Activated B cell treated with CpG ODN at 0.5 μM for 24 hours (primary cell): Measurements from ENCODE around the gene PXK. TPM values are rescaled to one million over a fixed set of nuclear protein-coding genes. Genes with fewer than 3 reads are reported as not detected.

Experiments used
- ATAC-seq: fragments of 200-7000 bp; cut with Tn5 transposase; one replicate; pipeline ENCODE4 v1.10.0; 2021; ENCODE audit warnings: low read depth, mild to moderate bottlenecking, moderate library complexity
- CTCF ChIA-PET: fragments of 350-600 bp; sonication (Branson Sonifier 250); formaldehyde crosslinking; loops from one replicate; lab custom pipeline; 2021; ENCODE audit warnings: antibody characterized with exemption; lab: Charles Lee
- POLR2A ChIA-PET: fragments of 350-600 bp; sonication (Branson Sonifier 250); formaldehyde crosslinking; loops from one replicate; lab custom pipeline; 2021; ENCODE audit warnings: antibody characterized with exemption; lab: Charles Lee
- DNase-seq: peaks from one replicate; pipeline ENCODE4 v3.0.0; 2022
- H3K27ac Mint-ChIP-seq: one replicate; pipeline ENCODE4 v1.8.0; 2020; ENCODE audit warnings: mixed read lengths
- H3K27me3 Mint-ChIP-seq: one replicate; pipeline ENCODE4 v1.8.0; 2021; ENCODE audit warnings: mixed read lengths
- H3K36me3 Mint-ChIP-seq: one replicate; pipeline ENCODE4 v1.8.0; 2021; ENCODE audit warnings: low read depth, mixed read lengths
- H3K4me1 Mint-ChIP-seq: one replicate; pipeline ENCODE4 v1.8.0; 2021; ENCODE audit warnings: mixed read lengths
- H3K4me3 Mint-ChIP-seq: one replicate; pipeline ENCODE4 v1.8.0; 2020; ENCODE audit warnings: mild to moderate bottlenecking, mixed read lengths
- H3K9me3 Mint-ChIP-seq: one replicate; pipeline ENCODE4 v1.8.0; 2020; ENCODE audit warnings: mixed read lengths
- intact Hi-C: fragments of 100-400 bp; cut with micrococcal nuclease; formaldehyde crosslinking; loops from one replicate; pipeline ENCODE4 v1.15.1; 2024
- total RNA-seq: library from RNA; stranded (reverse); gene quantifications from 2 replicates; pipeline ENCODE4 v1.2.3, GENCODE V29; 2022
- TF ChIP-seq, protein P1 (sequence below): fragments of 200-600 bp; IDR thresholded peaks from one replicate; pipeline ENCODE4 v1.8.0; 2022; ENCODE audit warnings: antibody characterized with exemption, mild to moderate bottlenecking

Gene PXK
- total RNA-seq, 1 donor from 2014 or later: 81.3 TPM

DNA sequence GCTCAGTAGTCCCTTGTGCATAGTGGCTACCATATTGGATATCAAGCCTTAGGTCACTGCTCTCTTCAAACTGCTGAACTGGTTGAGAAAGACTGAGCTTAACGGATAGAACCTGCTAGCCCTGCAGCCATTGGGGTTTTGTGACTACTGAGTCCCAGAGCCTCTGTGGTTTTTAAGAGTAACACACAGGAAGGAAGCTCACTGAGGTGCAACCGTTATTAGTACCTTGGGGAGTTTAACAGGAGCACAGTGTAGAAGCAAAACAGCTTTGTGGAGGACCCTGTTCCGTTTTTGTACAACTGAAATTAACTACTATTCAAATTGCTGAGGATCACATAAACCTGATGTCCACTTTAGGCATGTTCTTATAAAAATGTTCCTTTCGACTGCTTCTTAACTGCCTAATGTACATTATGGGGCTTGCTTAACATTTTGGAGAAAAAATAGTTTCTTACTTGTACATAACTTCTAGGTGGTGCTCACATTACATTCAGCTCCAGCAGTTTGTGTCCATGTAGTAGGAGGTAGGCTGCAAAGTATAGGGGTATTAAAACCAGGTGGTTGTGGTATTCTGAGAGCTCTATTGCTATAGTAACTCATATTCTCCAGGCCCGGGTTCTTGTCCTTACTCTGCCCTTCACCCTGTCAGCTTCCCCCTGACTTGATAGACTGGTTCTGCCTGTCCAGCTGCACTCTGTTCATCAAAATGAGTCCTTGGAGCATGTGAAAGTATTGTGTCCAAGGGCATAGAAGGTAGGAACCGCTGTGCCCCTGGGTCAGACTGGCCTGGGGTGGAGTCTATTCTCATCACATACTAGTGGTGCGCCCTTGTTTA, 17.3 kb downstream of the PXK start:
- H3K4me3 Mint-ChIP-seq: peak overlapping the region; percentile 71
- peak overlapping the region; percentile 100 for H3K27ac Mint-ChIP-seq
- H3K9me3 Mint-ChIP-seq: no peaks in the 10 kb centered on the region
- peaks cover 96% of the 10 kb centered on the region for H3K4me1 Mint-ChIP-seq
- H3K27me3 Mint-ChIP-seq: no peaks in the 10 kb centered on the region
- peaks cover 12% of the 10 kb centered on the region for H3K36me3 Mint-ChIP-seq
- TF ChIP-seq, protein P1, sequence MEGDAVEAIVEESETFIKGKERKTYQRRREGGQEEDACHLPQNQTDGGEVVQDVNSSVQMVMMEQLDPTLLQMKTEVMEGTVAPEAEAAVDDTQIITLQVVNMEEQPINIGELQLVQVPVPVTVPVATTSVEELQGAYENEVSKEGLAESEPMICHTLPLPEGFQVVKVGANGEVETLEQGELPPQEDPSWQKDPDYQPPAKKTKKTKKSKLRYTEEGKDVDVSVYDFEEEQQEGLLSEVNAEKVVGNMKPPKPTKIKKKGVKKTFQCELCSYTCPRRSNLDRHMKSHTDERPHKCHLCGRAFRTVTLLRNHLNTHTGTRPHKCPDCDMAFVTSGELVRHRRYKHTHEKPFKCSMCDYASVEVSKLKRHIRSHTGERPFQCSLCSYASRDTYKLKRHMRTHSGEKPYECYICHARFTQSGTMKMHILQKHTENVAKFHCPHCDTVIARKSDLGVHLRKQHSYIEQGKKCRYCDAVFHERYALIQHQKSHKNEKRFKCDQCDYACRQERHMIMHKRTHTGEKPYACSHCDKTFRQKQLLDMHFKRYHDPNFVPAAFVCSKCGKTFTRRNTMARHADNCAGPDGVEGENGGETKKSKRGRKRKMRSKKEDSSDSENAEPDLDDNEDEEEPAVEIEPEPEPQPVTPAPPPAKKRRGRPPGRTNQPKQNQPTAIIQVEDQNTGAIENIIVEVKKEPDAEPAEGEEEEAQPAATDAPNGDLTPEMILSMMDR: no peak
- intact Hi-C loops: loop anchor here (1.0 to 2.0 kb wide), 3 partner anchors 11 to 117 kb away; no protein-coding TSS in a partner anchor
- ChIA-PET CTCF (interaction anchor here (0.6 to 6.9 kb wide), 8 partner anchors 9 to 171 kb away, joined by 3 to 125 read pairs (median 4); partner anchors contain the start of genes KCTD6 and PXK), POLR2A (interaction anchor here (0.7 to 11.3 kb wide), 22 partner anchors 10 to 162 kb away, joined by 3 to 565 read pairs (median 4); partner anchors contain the start of genes HTD2, PDHB, PXK and RPP14)
- DNase-seq (no peak), ATAC-seq (peak; percentile 83)

- H3K4me1 Mint-ChIP-seq: peaks cover 98% of the 10 kb centered on the region
- ChIA-PET POLR2A (interaction anchor here (0.8 to 11.3 kb wide), 13 partner anchors 9 to 83 kb away, joined by 3 to 565 read pairs (median 5); partner anchors contain the start of genes HTD2, PDHB, PXK and RPP14), CTCF (interaction anchor here (0.6 to 6.9 kb wide), 7 partner anchors 8 to 171 kb away, joined by 3 to 125 read pairs (median 5); partner anchors contain the start of genes HTD2, KCTD6 and PXK)
- TF ChIP-seq, protein P1: no peak
- intact Hi-C loops: loop anchor here (1.0 to 2.0 kb wide), 2 partner anchors 17 to 118 kb away; no protein-coding TSS in a partner anchor
- ATAC-seq: no peak
- peak overlapping the region; percentile 71 for H3K4me3 Mint-ChIP-seq
- H3K27me3 Mint-ChIP-seq: no peaks in the 10 kb centered on the region
- no peaks in the 10 kb centered on the region for H3K9me3 Mint-ChIP-seq
- H3K27ac Mint-ChIP-seq: peak overlapping the region; percentile 100
- H3K36me3 Mint-ChIP-seq: peaks cover 12% of the 10 kb centered on the region
- no peak for DNase-seq
These were observed 17.9 kb downstream of the PXK start for GRCh38 chr3:58350627-58351013.

GRCh38 chr3:58351920-58352319, 19.2 kb downstream of the PXK start:
- Mint-ChIP-seq H3K4me1 (peaks cover 98% of the 10 kb centered on the region), H3K27ac (peak overlapping the region; percentile 100), H3K27me3 (no peaks in the 10 kb centered on the region), H3K9me3 (no peaks in the 10 kb centered on the region), H3K36me3 (peaks cover 12% of the 10 kb centered on the region), H3K4me3 (peak overlapping the region; percentile 92)
- DNase-seq (no peak), ATAC-seq (peak; percentile 5)
- TF ChIP-seq, protein P1: no peak
- ChIA-PET POLR2A (interaction anchor here (1.1 to 11.3 kb wide), 4 partner anchors 14 to 49 kb away, joined by 3 to 565 read pairs (median 6); partner anchors contain the start of gene PXK), CTCF (interaction anchor here (0.9 to 6.9 kb wide), 7 partner anchors 16 to 140 kb away, joined by 3 to 125 read pairs (median 4); partner anchors contain the start of genes HTD2, KCTD6 and PXK)
- intact Hi-C loops: loop anchor here (2.0 kb wide), 1 partner anchor 119 kb away; no protein-coding TSS in a partner anchor

DNA sequence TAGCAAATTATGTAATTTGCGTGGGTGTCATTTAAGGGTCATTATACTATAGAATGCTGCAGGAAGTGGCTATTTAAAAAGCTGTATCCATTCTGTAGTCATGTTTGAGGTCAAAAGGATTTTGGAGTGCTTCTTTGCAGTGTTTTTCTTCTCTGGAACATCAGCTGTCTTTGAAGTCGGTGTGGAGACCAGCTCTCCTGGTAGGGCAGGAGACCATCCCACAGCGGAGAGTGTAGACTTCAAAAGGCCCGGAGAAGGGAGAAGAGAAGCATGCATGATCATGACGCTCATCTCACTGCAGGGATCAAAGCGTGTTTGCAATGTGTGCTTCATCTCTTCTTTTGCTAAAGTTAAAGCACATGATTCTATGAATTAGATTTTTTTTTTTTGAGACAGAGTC, 19.9 kb downstream of the PXK start:
- peaks cover 98% of the 10 kb centered on the region for H3K4me1 Mint-ChIP-seq
- POLR2A ChIA-PET: interaction anchor here (1.1 to 11.3 kb wide), 4 partner anchors 13 to 49 kb away, joined by 3 to 565 read pairs (median 6); partner anchors contain the start of gene PXK
- TF ChIP-seq, protein P1: no peak
- peak overlapping the region; percentile 100 for H3K27ac Mint-ChIP-seq
- peak overlapping the region; percentile 92 for H3K4me3 Mint-ChIP-seq
- H3K9me3 Mint-ChIP-seq: no peaks in the 10 kb centered on the region
- ATAC-seq: no peak
- H3K27me3 Mint-ChIP-seq: no peaks in the 10 kb centered on the region
- DNase-seq: no peak
- peaks cover 14% of the 10 kb centered on the region for H3K36me3 Mint-ChIP-seq
- CTCF ChIA-PET: interaction anchor here (0.6 to 6.9 kb wide), 6 partner anchors 16 to 69 kb away, joined by 3 to 125 read pairs (median 4); partner anchors contain the start of gene PXK
- intact Hi-C loops: no loop called here
